D721Med (cell line): ENCODE data around the gene GALT.

Source experiments
- DNase-seq: peaks from one replicate; pipeline ENCODE4 v3.0.0; 2011; ENCODE audit warnings: low spot score; ENCODE audit not compliant: insufficient read length
- FAIRE-seq: peaks from 2 replicates; lab custom pipeline; 2011; peaks lifted over from hg19 to GRCh38; lab: Jason Lieb, UNC
- TF ChIP-seq, protein P1 (sequence below): IDR thresholded peaks from 2 replicates; pipeline ENCODE4 v1.5.1; 2012; ENCODE audit warnings: mild to moderate bottlenecking, control low read depth; ENCODE audit not compliant: insufficient read depth; ENCODE audit errors: missing control alignments

Gene GALT

DNA sequence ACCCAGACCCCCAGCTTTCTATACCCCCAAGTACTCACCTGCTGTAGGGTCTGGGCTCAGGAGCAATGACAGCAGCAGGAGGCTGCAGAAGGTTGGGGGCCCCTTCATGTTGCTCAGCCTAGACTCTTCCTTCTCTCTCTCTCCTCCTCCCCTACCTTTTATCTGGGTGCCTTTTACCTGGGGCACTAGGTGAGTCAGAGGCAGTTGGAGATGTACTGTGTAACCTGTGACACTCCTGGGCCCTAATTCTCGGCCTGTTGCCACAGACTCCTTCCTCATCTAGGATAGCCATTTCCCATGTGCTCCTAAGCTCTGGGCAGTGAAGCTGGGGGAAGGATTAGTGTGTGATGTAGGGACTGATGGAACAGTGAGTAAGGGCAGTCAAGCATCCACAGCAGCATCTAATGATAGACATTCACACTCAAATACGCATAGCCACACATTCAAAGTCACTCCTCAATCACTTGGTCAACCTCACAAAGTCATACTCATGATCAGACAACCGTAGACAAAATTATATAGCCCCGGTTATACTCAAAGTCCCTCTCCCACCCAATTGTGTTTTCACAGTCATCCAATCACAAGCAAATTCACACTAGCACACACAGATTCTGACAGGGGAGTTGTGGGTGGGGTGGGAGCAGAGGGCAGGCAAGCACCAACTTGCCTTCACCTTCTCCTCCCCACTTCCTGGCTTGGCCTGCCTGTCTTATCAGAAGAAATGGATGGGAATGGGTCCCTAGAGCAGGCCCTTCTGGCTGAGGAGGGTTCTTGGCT, 16.2 kb downstream of the GALT start, which contains the start of gene CCL27:
Gene CCL27 (minus strand): TSS at position 132 of the 777 bp plus-strand sequence. CDS start 24 bp downstream, at position 108.
- FAIRE-seq (no peak), DNase-seq (no peak)

GRCh38 chr9:34663303-34663605, 16.8 kb downstream of the GALT start:
- TF ChIP-seq, protein P1, sequence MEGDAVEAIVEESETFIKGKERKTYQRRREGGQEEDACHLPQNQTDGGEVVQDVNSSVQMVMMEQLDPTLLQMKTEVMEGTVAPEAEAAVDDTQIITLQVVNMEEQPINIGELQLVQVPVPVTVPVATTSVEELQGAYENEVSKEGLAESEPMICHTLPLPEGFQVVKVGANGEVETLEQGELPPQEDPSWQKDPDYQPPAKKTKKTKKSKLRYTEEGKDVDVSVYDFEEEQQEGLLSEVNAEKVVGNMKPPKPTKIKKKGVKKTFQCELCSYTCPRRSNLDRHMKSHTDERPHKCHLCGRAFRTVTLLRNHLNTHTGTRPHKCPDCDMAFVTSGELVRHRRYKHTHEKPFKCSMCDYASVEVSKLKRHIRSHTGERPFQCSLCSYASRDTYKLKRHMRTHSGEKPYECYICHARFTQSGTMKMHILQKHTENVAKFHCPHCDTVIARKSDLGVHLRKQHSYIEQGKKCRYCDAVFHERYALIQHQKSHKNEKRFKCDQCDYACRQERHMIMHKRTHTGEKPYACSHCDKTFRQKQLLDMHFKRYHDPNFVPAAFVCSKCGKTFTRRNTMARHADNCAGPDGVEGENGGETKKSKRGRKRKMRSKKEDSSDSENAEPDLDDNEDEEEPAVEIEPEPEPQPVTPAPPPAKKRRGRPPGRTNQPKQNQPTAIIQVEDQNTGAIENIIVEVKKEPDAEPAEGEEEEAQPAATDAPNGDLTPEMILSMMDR: no peak
- DNase-seq (no peak), FAIRE-seq (no peak)

More for the DNA sequence above, 16.2 kb downstream of the GALT start, which contains the start of gene CCL27:
- TF ChIP-seq, protein P1: no peak

- DNase-seq (no peak), FAIRE-seq (no peak)
- TF ChIP-seq, protein P1: peak; percentile 84
Measured at GRCh38 chr9:34664281-34665066, 18.0 kb downstream of the GALT start.

DNA sequence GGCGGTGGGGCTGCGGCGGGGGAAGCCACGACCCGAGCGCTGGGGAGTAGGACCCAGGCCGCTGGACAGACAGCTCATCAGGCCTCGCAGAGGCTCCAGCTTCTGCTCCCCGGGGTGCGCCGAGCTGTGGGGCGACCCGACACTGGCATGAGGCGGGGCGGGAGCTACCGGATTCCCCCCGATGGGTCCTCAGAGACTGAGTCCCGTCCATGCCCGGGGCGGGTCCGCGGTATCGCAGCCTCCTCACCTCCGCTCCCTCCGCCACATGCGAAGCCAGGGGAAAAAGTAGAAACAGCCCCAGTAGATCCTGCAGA, 18.5 kb downstream of the GALT start:
- DNase-seq (no peak), FAIRE-seq (no peak)
- TF ChIP-seq, protein P1: no peak

- no peak for FAIRE-seq
- TF ChIP-seq, protein P1: no peak
- DNase-seq: peak; percentile 94
Measured at GRCh38 chr9:34665381-34666250, 19.1 kb downstream of the GALT start.

GRCh38 chr9:34669809-34670562, 23.5 kb downstream of the GALT start:
- no peak for FAIRE-seq
- TF ChIP-seq, protein P1: no peak
- DNase-seq: no peak
